ENCODE results near the gene PLAU.
A peak's percentile ranks its signal among the peaks of the same experiment; 100 is the strongest.
"Not testable (repeated sequence)": the region's sequence is repeated elsewhere in the genome, so short reads cannot be mapped to it uniquely, and the experiment has no call there.

The PLAU gene

GRCh38 chr10:73876971-73877370 lies 34.0 kb upstream of the PLAU start:
- DNase-seq: no peak

GRCh38 chr10:73877533-73878160 lies 33.3 kb upstream of the PLAU start:
- DNase-seq: no peak

GRCh38 chr10:73878365-73878764 lies 32.6 kb upstream of the PLAU start:
- no peak for DNase-seq

- peak; percentile 93 for DNase-seq
Observed at GRCh38 chr10:73879296-73880173, 31.4 kb upstream of the PLAU start.

- DNase-seq: no peak
Observed at GRCh38 chr10:73881221-73881919, 29.6 kb upstream of the PLAU start.

- DNase-seq: no peak
Observed at GRCh38 chr10:73884017-73884416, 26.9 kb upstream of the PLAU start.

- peak; percentile 56 for DNase-seq
Observed at GRCh38 chr10:73886085-73886529, 24.8 kb upstream of the PLAU start.

- no peak for DNase-seq
Observed at GRCh38 chr10:73886661-73887293, 24.2 kb upstream of the PLAU start.

- no peak for DNase-seq
Observed at GRCh38 chr10:73887294-73888039, 23.5 kb upstream of the PLAU start.

GRCh38 chr10:73888514-73888913 lies 22.4 kb upstream of the PLAU start:
- no peak for DNase-seq

- peak; percentile 28 for DNase-seq
Observed at GRCh38 chr10:73889014-73889413, 21.9 kb upstream of the PLAU start.

GRCh38 chr10:73889416-73889815 lies 21.5 kb upstream of the PLAU start:
- not testable (repeated sequence) for DNase-seq

GRCh38 chr10:73890261-73890660 lies 20.7 kb upstream of the PLAU start:
- no peak for DNase-seq

GRCh38 chr10:73890830-73891229 lies 20.1 kb upstream of the PLAU start:
- not testable (repeated sequence) for DNase-seq

- no peak for DNase-seq
Observed at GRCh38 chr10:73891540-73891939, 19.4 kb upstream of the PLAU start.

GRCh38 chr10:73892310-73893030 lies 18.5 kb upstream of the PLAU start:
- DNase-seq: no peak

- DNase-seq: no peak
Observed at GRCh38 chr10:73893426-73893825, 17.5 kb upstream of the PLAU start.

GRCh38 chr10:73894245-73894971 lies 16.5 kb upstream of the PLAU start:
- DNase-seq: no peak

GRCh38 chr10:73895381-73895780 lies 15.6 kb upstream of the PLAU start:
- not testable (repeated sequence) for DNase-seq

GRCh38 chr10:73897693-73898092 lies 13.2 kb upstream of the PLAU start:
- no peak for DNase-seq
